ENCODE measurements around the gene ABCB1. TPM values are rescaled to one million over a fixed set of nuclear protein-coding genes. Genes with fewer than 3 reads are reported as not detected.
A peak's percentile ranks its signal among the peaks of the same experiment; 100 is the strongest.

ABCB1 gene
- total and polyA plus RNA-seq, 2 of the 13 experiments (the other 11 are each of a cell fraction or from before 2014, with no cell fraction given), result 42.8 to 52.6 TPM

DNA sequence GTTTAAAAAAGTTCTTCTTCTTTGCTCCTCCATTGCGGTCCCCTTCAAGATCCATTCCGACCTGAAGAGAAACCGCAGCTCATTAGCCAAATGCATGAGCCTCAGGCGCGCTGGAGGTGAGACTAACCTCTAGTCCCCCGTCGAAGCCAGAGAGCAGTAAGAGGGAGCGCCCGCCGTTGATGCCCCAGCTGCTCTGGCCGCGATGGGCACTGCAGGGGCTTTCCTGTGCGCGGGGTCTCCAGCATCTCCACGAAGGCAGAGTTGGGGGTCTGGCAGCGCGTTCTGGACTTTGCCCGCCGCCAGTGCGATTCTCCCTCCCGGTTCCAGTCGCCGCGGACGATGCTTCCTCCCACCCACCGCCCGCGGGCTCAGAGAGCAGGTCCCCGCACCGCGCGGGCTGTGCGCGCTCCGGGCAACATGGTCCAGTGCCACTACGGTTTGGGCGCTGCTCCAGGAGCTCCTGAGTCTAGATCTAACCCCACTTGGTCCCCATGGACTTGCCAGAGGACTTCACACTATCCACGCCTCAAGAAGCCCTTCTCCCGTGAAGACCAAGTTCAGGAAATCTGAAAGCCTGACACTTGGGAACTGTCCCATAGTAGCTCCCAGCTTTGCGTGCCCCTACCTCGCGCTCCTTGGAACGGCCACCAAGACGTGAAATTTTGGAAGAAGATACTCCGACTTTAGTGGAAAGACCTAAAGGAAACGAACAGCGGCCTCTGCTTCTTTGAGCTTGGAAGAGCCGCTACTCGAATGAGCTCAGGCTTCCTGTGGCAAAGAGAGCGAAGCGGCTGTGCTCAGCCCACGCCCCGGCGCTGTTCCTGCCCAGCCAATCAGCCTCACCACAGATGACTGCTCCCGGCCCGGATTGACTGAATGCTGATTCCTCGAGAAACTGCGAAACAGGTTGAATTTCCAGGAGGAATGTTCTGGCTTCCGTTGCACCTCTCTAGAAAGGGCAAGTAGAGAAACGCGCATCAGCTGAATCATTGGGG, at the start of gene ABCB1 (continued):
- TF ChIP-seq, protein P1, sequence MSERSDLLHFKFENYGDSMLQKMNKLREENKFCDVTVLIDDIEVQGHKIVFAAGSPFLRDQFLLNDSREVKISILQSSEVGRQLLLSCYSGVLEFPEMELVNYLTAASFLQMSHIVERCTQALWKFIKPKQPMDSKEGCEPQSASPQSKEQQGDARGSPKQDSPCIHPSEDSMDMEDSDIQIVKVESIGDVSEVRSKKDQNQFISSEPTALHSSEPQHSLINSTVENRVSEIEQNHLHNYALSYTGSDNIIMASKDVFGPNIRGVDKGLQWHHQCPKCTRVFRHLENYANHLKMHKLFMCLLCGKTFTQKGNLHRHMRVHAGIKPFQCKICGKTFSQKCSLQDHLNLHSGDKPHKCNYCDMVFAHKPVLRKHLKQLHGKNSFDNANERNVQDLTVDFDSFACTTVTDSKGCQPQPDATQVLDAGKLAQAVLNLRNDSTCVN (CRISPR knock-in tag; IDR thresholded peaks at IDR 0.05; ENCODE audit: borderline replicate concordance), result peak; percentile 86; the same call in 1 of the 2 replicates
- TF ChIP-seq REXO4 (CRISPR knock-in tag; IDR thresholded peaks at IDR 0.05; ENCODE audit: borderline replicate concordance) (no peak), ZNF563 (CRISPR knock-in tag; IDR thresholded peaks at IDR 0.05) (0 out of 2 replicates have a peak, but pooled peaks have one; percentile 66), GLI4 (CRISPR knock-in tag; IDR thresholded peaks at IDR 0.05; ENCODE audit: borderline replicate concordance) (no peak), STAG1 (CRISPR knock-in tag; IDR thresholded peaks at IDR 0.05) (peak; percentile 13; the same call in 1 of the 2 replicates), HOXA5 (CRISPR knock-in tag; IDR thresholded peaks at IDR 0.05) (no peak), XRCC5 (optimal IDR thresholded peaks at IDR 0.05; ENCODE audit: low read length) (peak; percentile 47), XBP1 (CRISPR knock-in tag; IDR thresholded peaks at IDR 0.05) (no peak), ZNF354B (CRISPR knock-in tag; IDR thresholded peaks at IDR 0.05) (0 out of 2 replicates have a peak, but pooled peaks have one; percentile 48), NFYC (CRISPR knock-in tag; IDR thresholded peaks at IDR 0.05) (peak; percentile 74), ZNF234 (CRISPR knock-in tag; conservative IDR thresholded peaks at IDR 0.05) (peak; percentile 71), ZNF747 (CRISPR knock-in tag; IDR thresholded peaks at IDR 0.05; ENCODE audit: borderline replicate concordance) (no peak; the same call in 1 of the 2 replicates), ZNF644 (CRISPR knock-in tag; IDR thresholded peaks at IDR 0.05; ENCODE audit: low read depth) (no peak), ZBTB3 (CRISPR knock-in tag; IDR thresholded peaks at IDR 0.05; ENCODE audit: borderline replicate concordance, low read depth) (no peak; the same call in 1 of the 2 replicates), ZNF253 (CRISPR knock-in tag; IDR thresholded peaks at IDR 0.05; ENCODE audit: borderline replicate concordance) (no peak), ZMYM4 (CRISPR knock-in tag; IDR thresholded peaks at IDR 0.05) (peak; percentile 77), NFIC (IDR thresholded peaks at IDR 0.05; ENCODE audit: low read length) (no peak)
- TF ChIP-seq, protein P2, sequence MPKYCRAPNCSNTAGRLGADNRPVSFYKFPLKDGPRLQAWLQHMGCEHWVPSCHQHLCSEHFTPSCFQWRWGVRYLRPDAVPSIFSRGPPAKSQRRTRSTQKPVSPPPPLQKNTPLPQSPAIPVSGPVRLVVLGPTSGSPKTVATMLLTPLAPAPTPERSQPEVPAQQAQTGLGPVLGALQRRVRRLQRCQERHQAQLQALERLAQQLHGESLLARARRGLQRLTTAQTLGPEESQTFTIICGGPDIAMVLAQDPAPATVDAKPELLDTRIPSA (CRISPR knock-in tag; IDR thresholded peaks at IDR 0.05; ENCODE audit: borderline replicate concordance), result peak; percentile 64; the same call in 1 of the 2 replicates
- TF ChIP-seq, protein P3, sequence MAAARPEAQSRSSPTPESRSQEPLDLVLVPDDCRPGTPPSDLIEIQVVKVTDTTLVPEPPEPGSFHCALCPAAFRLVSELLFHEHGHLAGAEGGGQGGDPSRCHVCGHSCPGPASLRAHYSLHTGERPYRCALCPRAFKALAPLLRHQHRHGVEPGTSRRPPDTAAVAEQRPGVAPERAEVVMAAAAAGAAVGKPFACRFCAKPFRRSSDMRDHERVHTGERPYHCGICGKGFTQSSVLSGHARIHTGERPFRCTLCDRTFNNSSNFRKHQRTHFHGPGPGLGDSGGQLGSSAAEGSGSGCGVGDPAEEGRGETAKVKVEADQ (CRISPR knock-in tag; IDR thresholded peaks at IDR 0.05; ENCODE audit: borderline replicate concordance), result no peak; the same call in 1 of the 2 replicates
- TF ChIP-seq, protein P4, sequence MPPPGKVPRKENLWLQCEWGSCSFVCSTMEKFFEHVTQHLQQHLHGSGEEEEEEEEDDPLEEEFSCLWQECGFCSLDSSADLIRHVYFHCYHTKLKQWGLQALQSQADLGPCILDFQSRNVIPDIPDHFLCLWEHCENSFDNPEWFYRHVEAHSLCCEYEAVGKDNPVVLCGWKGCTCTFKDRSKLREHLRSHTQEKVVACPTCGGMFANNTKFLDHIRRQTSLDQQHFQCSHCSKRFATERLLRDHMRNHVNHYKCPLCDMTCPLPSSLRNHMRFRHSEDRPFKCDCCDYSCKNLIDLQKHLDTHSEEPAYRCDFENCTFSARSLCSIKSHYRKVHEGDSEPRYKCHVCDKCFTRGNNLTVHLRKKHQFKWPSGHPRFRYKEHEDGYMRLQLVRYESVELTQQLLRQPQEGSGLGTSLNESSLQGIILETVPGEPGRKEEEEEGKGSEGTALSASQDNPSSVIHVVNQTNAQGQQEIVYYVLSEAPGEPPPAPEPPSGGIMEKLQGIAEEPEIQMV (CRISPR knock-in tag; IDR thresholded peaks at IDR 0.05; ENCODE audit: low read depth), result no peak
- TF ChIP-seq, protein P5, sequence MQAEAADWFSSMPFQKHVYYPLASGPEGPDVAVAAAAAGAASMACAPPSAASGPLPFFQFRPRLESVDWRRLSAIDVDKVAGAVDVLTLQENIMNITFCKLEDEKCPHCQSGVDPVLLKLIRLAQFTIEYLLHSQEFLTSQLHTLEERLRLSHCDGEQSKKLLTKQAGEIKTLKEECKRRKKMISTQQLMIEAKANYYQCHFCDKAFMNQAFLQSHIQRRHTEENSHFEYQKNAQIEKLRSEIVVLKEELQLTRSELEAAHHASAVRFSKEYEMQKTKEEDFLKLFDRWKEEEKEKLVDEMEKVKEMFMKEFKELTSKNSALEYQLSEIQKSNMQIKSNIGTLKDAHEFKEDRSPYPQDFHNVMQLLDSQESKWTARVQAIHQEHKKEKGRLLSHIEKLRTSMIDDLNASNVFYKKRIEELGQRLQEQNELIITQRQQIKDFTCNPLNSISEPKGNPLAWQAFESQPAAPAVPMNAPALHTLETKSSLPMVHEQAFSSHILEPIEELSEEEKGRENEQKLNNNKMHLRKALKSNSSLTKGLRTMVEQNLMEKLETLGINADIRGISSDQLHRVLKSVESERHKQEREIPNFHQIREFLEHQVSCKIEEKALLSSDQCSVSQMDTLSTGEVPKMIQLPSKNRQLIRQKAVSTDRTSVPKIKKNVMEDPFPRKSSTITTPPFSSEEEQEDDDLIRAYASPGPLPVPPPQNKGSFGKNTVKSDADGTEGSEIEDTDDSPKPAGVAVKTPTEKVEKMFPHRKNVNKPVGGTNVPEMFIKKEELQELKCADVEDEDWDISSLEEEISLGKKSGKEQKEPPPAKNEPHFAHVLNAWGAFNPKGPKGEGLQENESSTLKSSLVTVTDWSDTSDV (CRISPR knock-in tag; IDR thresholded peaks at IDR 0.05), result 0 out of 2 replicates have a peak, but pooled peaks have one; percentile 35
